ENCODE measurements around the gene ABHD2.

ABHD2 gene

GRCh38 chr15:89095073-89095472, 6.8 kb downstream of the ABHD2 start:
- H3K27me3 Mint-ChIP-seq: no peaks in the 10 kb centered on the region
- H3K9me3 Mint-ChIP-seq: no peaks in the 10 kb centered on the region
- peaks cover 55% of the 10 kb centered on the region for H3K4me1 Mint-ChIP-seq
- ATAC-seq (replicated peaks; ENCODE audit: extremely low read depth, poor library complexity, severe bottlenecking) (no peak), DNase-seq (ENCODE audit: low spot score in 2 of 2) (no peak)
- H3K4me3 Mint-ChIP-seq: no peak overlapping the region
- no peak overlapping the region for H3K27ac Mint-ChIP-seq (ENCODE audit: low read depth)
- H3K36me3 Mint-ChIP-seq (ENCODE audit: insufficient read depth): peaks cover 8% of the 10 kb centered on the region

- H3K9me3 Mint-ChIP-seq: no peaks in the 10 kb centered on the region
- DNase-seq (ENCODE audit: low spot score in 2 of 2) (no peak), ATAC-seq (replicated peaks; ENCODE audit: extremely low read depth, poor library complexity, severe bottlenecking) (no peak)
- H3K27me3 Mint-ChIP-seq: no peaks in the 10 kb centered on the region
- no peak overlapping the region for H3K27ac Mint-ChIP-seq (ENCODE audit: low read depth)
- H3K36me3 Mint-ChIP-seq (ENCODE audit: insufficient read depth): peaks cover 8% of the 10 kb centered on the region
- H3K4me1 Mint-ChIP-seq: peaks cover 54% of the 10 kb centered on the region
- H3K4me3 Mint-ChIP-seq: no peak overlapping the region
Observed at GRCh38 chr15:89095556-89095955, 7.3 kb downstream of the ABHD2 start.

DNA sequence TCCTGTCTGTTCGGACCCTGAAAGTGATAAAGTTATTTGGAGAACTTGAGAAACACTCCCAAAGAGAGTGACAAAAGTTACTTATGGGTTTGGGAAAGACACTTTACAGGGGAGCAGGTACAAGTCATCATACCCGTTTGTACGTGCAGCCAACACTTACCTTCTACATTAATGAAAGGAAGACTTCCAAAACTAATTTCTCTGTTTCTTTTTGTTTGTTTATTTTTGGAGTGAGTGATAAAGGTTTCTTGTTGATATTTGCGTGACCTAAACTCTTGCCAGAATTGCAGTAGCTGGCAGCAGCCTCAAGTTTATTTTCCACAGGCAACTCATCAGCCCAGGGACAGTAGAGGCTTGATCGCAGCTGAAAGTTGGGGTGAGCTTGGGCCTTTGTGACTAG, 8.4 kb downstream of the ABHD2 start:
- no peak overlapping the region for H3K27ac Mint-ChIP-seq (ENCODE audit: low read depth)

DNA sequence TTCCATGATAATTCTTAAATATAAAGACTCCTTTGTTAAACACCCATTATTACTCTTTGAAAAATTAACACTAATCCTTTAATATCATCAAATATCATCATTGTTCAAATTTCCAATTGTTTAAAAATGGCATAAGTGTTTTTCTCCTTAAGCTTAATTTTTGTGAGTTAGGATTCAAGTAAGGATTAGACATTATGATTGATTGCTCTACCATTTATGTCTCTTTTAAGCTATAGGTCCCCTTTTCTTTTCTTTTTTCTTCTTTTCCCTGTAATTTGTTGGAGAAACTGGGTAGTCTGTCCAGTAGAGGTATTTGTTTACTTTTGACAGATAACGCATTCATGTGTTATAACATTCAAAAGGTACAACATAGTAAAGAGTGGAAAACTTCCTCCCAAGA, 9.1 kb downstream of the ABHD2 start:
- peaks cover 52% of the 10 kb centered on the region for H3K4me1 Mint-ChIP-seq
- ATAC-seq (replicated peaks; ENCODE audit: extremely low read depth, poor library complexity, severe bottlenecking) (no peak), DNase-seq (ENCODE audit: low spot score in 2 of 2) (no peak)
- no peaks in the 10 kb centered on the region for H3K27me3 Mint-ChIP-seq
- no peak overlapping the region for H3K4me3 Mint-ChIP-seq
- H3K27ac Mint-ChIP-seq (ENCODE audit: low read depth): peak overlapping the region; percentile 9
- H3K36me3 Mint-ChIP-seq (ENCODE audit: insufficient read depth): peaks cover 8% of the 10 kb centered on the region
- H3K9me3 Mint-ChIP-seq: no peaks in the 10 kb centered on the region

More for the DNA sequence above, 8.4 kb downstream of the ABHD2 start:
- ATAC-seq (replicated peaks; ENCODE audit: extremely low read depth, poor library complexity, severe bottlenecking) (no peak), DNase-seq (ENCODE audit: low spot score in 2 of 2) (no peak)
- H3K4me1 Mint-ChIP-seq: peaks cover 51% of the 10 kb centered on the region
- peaks cover 8% of the 10 kb centered on the region for H3K36me3 Mint-ChIP-seq (ENCODE audit: insufficient read depth)
- H3K4me3 Mint-ChIP-seq: no peak overlapping the region
- no peaks in the 10 kb centered on the region for H3K9me3 Mint-ChIP-seq
- H3K27me3 Mint-ChIP-seq: no peaks in the 10 kb centered on the region

DNA sequence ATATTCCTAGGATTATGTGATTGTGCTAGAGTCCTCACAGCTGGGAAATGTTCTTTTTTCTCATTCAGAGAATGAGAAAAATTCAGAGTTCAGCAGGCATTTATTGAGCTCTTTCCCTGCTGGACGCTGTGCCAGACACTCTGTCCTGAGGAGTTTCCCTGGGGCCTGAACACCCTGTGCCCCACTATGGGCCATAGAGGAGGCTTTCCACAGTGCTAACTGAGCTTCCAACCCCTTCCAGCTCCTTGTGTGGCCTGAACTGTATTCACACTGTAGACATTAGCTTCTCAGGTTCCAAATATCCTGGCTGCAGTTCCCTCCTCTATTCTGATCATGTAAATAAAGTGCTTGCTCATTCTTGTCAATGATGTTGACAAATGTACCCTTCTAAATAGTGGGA, 10.0 kb downstream of the ABHD2 start:
- no peak overlapping the region for H3K27ac Mint-ChIP-seq (ENCODE audit: low read depth)
- H3K36me3 Mint-ChIP-seq (ENCODE audit: insufficient read depth): peaks cover 7% of the 10 kb centered on the region
- ATAC-seq (replicated peaks; ENCODE audit: extremely low read depth, poor library complexity, severe bottlenecking) (no peak), DNase-seq (ENCODE audit: low spot score in 2 of 2) (no peak)
- H3K27me3 Mint-ChIP-seq: no peaks in the 10 kb centered on the region
- H3K9me3 Mint-ChIP-seq: no peaks in the 10 kb centered on the region
- H3K4me1 Mint-ChIP-seq: peaks cover 50% of the 10 kb centered on the region
- no peak overlapping the region for H3K4me3 Mint-ChIP-seq

- Mint-ChIP-seq H3K36me3 (ENCODE audit: insufficient read depth) (peaks cover 3% of the 10 kb centered on the region), H3K27me3 (no peaks in the 10 kb centered on the region), H3K4me3 (no peak overlapping the region), H3K4me1 (peaks cover 44% of the 10 kb centered on the region), H3K9me3 (no peaks in the 10 kb centered on the region), H3K27ac (ENCODE audit: low read depth) (no peak overlapping the region)
- DNase-seq (ENCODE audit: low spot score in 2 of 2) (no peak), ATAC-seq (replicated peaks; ENCODE audit: extremely low read depth, poor library complexity, severe bottlenecking) (no peak)
Observed at GRCh38 chr15:89099968-89100367, 11.7 kb downstream of the ABHD2 start.

DNA sequence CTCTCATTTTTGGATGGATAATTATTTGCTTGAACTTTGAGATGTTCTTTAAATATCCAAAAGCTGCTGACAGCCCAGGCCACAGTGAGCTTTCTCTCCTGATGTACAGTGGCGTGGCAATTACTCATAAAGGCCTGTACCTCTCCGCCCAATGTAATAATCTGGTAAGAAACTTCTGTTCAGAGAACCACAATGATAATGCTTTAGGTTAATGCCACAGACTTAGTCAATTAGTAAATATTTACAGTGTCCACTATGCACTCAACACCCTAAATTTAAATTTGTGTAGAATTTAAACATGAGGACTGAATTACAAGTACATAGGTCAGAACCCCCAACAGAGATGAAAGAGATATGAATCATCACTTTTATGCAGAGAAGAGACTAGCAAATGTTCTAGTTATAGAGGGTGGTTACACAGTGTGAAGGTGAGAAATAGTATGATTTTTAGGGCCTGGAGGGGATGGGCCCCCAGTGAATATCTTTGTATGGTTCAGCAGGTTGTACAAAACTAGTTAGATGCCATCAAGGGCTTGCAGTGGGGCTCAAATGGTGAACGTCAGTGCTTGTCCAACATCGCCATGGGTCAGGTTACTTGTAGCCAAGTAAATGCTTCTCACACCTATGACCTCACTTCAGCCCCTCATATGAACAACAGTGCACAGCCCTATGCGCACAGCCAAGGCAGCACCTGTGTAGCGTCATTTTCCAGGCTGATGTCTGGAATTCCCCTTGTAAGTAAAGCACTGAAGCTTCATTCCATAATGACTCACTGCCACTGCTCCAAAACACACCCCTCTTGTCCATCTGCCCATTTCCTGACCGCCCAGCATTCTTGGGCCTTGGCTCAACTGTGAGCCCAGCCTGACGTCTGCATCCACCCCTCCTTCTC, 13.3 kb downstream of the ABHD2 start:
- Mint-ChIP-seq H3K27me3 (no peaks in the 10 kb centered on the region), H3K36me3 (ENCODE audit: insufficient read depth) (peaks cover 3% of the 10 kb centered on the region), H3K4me3 (no peak overlapping the region), H3K27ac (ENCODE audit: low read depth) (no peak overlapping the region), H3K9me3 (no peaks in the 10 kb centered on the region), H3K4me1 (peaks cover 38% of the 10 kb centered on the region)
- no peak for ATAC-seq (replicated peaks; ENCODE audit: extremely low read depth, poor library complexity, severe bottlenecking)
- no peak for DNase-seq (ENCODE audit: low spot score in 2 of 2)

DNA sequence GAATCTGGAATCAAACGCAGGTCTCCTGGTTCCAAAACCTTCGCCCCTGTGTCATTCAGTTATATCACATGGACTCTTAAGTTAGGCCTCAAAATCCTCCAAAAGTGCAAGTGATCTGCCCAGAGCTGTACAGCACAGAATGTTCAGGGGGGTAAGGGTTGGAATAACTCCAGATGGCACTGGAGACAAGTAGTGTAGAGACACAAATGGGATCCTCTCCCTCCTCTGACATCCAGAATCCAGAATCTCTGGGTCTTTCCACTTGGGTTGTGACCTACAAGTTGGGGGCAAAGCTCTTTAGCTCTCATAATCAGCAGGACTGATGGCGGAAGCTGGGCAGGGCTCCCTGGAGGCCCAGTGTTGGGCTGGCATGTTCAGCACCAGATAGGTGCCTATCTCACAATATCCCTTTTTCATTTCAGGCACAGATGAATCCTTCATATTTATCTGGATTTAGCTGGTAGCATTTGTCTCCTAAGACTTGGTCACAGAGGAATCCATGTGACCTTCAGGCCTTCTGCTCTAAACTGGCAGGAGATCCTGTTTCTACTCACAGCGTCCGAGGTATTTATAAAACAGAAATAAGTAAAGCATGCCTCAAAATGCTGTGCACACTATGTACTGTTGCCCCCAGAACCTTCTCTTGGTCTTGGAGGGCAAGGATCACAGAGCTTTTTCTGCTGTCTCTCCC, 15.4 kb downstream of the ABHD2 start:
- DNase-seq (ENCODE audit: low spot score in 2 of 2) (no peak), ATAC-seq (replicated peaks; ENCODE audit: extremely low read depth, poor library complexity, severe bottlenecking) (no peak)
- H3K36me3 Mint-ChIP-seq (ENCODE audit: insufficient read depth): peaks cover 3% of the 10 kb centered on the region
- no peaks in the 10 kb centered on the region for H3K27me3 Mint-ChIP-seq
- no peak overlapping the region for H3K27ac Mint-ChIP-seq (ENCODE audit: low read depth)
- peaks cover 33% of the 10 kb centered on the region for H3K4me1 Mint-ChIP-seq
- H3K9me3 Mint-ChIP-seq: no peaks in the 10 kb centered on the region
- no peak overlapping the region for H3K4me3 Mint-ChIP-seq

GRCh38 chr15:89104172-89104564, 15.9 kb downstream of the ABHD2 start:
- H3K4me3 Mint-ChIP-seq: no peak overlapping the region
- H3K27ac Mint-ChIP-seq (ENCODE audit: low read depth): no peak overlapping the region
- DNase-seq (ENCODE audit: low spot score in 2 of 2) (no peak), ATAC-seq (replicated peaks; ENCODE audit: extremely low read depth, poor library complexity, severe bottlenecking) (no peak)
- peaks cover 33% of the 10 kb centered on the region for H3K4me1 Mint-ChIP-seq
- no peaks in the 10 kb centered on the region for H3K27me3 Mint-ChIP-seq
- peaks cover 3% of the 10 kb centered on the region for H3K36me3 Mint-ChIP-seq (ENCODE audit: insufficient read depth)
- H3K9me3 Mint-ChIP-seq: no peaks in the 10 kb centered on the region

DNA sequence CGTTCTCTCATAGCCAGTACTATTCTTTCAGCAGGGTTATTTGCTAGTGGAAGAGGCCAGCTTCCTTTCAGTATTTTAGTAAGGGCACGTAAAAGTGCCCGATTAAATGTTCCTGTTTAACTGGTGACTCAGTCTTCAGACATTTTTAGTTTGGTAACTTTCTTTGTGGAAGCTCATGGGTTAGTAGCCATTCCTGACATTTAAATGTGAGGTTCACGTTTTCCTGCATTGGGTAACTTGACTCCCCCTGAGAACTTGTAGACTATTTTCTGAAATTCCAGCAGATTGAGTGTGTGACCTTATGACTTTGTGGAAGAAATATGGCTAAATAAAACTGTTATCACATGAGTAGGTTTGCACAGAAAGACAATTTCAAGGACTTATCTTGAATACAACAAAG, 16.9 kb downstream of the ABHD2 start:
- Mint-ChIP-seq H3K9me3 (no peaks in the 10 kb centered on the region), H3K27me3 (no peaks in the 10 kb centered on the region), H3K4me3 (no peak overlapping the region), H3K4me1 (peaks cover 35% of the 10 kb centered on the region), H3K36me3 (ENCODE audit: insufficient read depth) (peaks cover 3% of the 10 kb centered on the region), H3K27ac (ENCODE audit: low read depth) (no peak overlapping the region)
- DNase-seq (ENCODE audit: low spot score in 2 of 2): no peak
- ATAC-seq (replicated peaks; ENCODE audit: extremely low read depth, poor library complexity, severe bottlenecking): no peak

GRCh38 chr15:89106200-89106599, 17.9 kb downstream of the ABHD2 start:
- no peaks in the 10 kb centered on the region for H3K27me3 Mint-ChIP-seq
- no peak for DNase-seq (ENCODE audit: low spot score in 2 of 2)
- ATAC-seq (replicated peaks; ENCODE audit: extremely low read depth, poor library complexity, severe bottlenecking): no peak
- peaks cover 26% of the 10 kb centered on the region for H3K4me1 Mint-ChIP-seq
- H3K36me3 Mint-ChIP-seq (ENCODE audit: insufficient read depth): peaks cover 3% of the 10 kb centered on the region
- no peak overlapping the region for H3K27ac Mint-ChIP-seq (ENCODE audit: low read depth)
- no peaks in the 10 kb centered on the region for H3K9me3 Mint-ChIP-seq
- H3K4me3 Mint-ChIP-seq: no peak overlapping the region

- no peaks in the 10 kb centered on the region for H3K9me3 Mint-ChIP-seq
- peaks cover 3% of the 10 kb centered on the region for H3K36me3 Mint-ChIP-seq (ENCODE audit: insufficient read depth)
- H3K27ac Mint-ChIP-seq (ENCODE audit: low read depth): no peak overlapping the region
- no peak for DNase-seq (ENCODE audit: low spot score in 2 of 2)
- no peak for ATAC-seq (replicated peaks; ENCODE audit: extremely low read depth, poor library complexity, severe bottlenecking)
- no peak overlapping the region for H3K4me3 Mint-ChIP-seq
- no peaks in the 10 kb centered on the region for H3K27me3 Mint-ChIP-seq
- peaks cover 21% of the 10 kb centered on the region for H3K4me1 Mint-ChIP-seq
Observed at GRCh38 chr15:89107984-89108383, 19.7 kb downstream of the ABHD2 start.

DNA sequence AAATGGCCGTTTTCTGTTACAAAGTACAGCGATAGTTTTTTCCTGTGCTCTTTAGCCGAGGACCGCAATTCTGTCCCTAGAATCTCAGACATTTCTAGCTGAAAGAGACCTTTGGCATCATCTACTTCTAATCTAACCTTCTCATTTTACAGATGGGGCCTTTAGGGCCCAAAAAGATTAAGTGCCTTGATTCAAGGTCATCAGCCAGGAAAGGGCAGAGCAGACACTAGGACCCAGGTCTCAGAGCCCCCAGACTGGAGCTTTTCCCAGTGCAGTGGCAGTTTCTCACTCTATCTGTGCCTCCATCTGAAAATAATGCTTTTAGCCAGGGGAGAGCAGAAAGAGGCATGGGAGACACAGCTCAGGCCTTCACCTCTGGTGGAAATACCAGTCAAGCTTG, 20.6 kb downstream of the ABHD2 start:
- ATAC-seq (replicated peaks; ENCODE audit: extremely low read depth, poor library complexity, severe bottlenecking): no peak
- Mint-ChIP-seq H3K27ac (ENCODE audit: low read depth) (no peak overlapping the region), H3K36me3 (ENCODE audit: insufficient read depth) (peaks cover 3% of the 10 kb centered on the region)

More for the DNA sequence above, 20.6 kb downstream of the ABHD2 start:
- no peaks in the 10 kb centered on the region for H3K9me3 Mint-ChIP-seq
- H3K4me3 Mint-ChIP-seq: no peak overlapping the region
- no peak for DNase-seq (ENCODE audit: low spot score in 2 of 2)
- peaks cover 29% of the 10 kb centered on the region for H3K4me1 Mint-ChIP-seq
- no peaks in the 10 kb centered on the region for H3K27me3 Mint-ChIP-seq

Measured in central memory CD8-positive, alpha-beta T cell (primary cell).